ENCODE data around the gene PAX5.

The PAX5 gene

GRCh38 chr9:37011530-37011929 lies 22.5 kb downstream of the PAX5 start:
- no peak for DNase-seq

- no peak for DNase-seq
Observed at GRCh38 chr9:37010976-37011375, 23.1 kb downstream of the PAX5 start.

GRCh38 chr9:37010180-37010579 lies 23.9 kb downstream of the PAX5 start:
- DNase-seq, result no peak

- DNase-seq, result no peak
Observed at GRCh38 chr9:37007295-37007694, 26.8 kb downstream of the PAX5 start.

GRCh38 chr9:37005517-37006140 lies 28.4 kb downstream of the PAX5 start:
- no peak for DNase-seq

GRCh38 chr9:37004424-37004935 lies 29.6 kb downstream of the PAX5 start:
- peak; percentile 23 to 48 for DNase-seq

- no peak for DNase-seq
Observed at GRCh38 chr9:37002413-37003217, 31.5 kb downstream of the PAX5 start.

- no peak for DNase-seq
Observed at GRCh38 chr9:37002036-37002412, 32.0 kb downstream of the PAX5 start.

GRCh38 chr9:37001459-37001858 lies 32.6 kb downstream of the PAX5 start:
- DNase-seq, result no peak

GRCh38 chr9:36999728-37000333 lies 34.2 kb downstream of the PAX5 start:
- DNase-seq, result peak; percentile 7 to 18

- no peak for DNase-seq
Observed at GRCh38 chr9:36997414-36997813, 36.7 kb downstream of the PAX5 start.

GRCh38 chr9:36996706-36997086 lies 37.4 kb downstream of the PAX5 start:
- no peak for DNase-seq

- DNase-seq, result peak; percentile 85 to 88
Observed at GRCh38 chr9:36995927-36996705, 38.0 kb downstream of the PAX5 start.

- no peak for DNase-seq
Observed at GRCh38 chr9:36993933-36994764, 39.9 kb downstream of the PAX5 start.

GRCh38 chr9:36992501-36993316 lies 41.4 kb downstream of the PAX5 start:
- DNase-seq, result no peak

- DNase-seq, result peak; percentile 45 to 49
Observed at GRCh38 chr9:36991516-36992134, 42.4 kb downstream of the PAX5 start.

GRCh38 chr9:36988848-36989247 lies 45.2 kb downstream of the PAX5 start:
- DNase-seq, result no peak

- no peak for DNase-seq
Observed at GRCh38 chr9:36987891-36988290, 46.2 kb downstream of the PAX5 start.

GRCh38 chr9:36987409-36987808 lies 46.7 kb downstream of the PAX5 start:
- DNase-seq, result no peak

- no peak for DNase-seq
Observed at GRCh38 chr9:36986468-36987408, 47.3 kb downstream of the PAX5 start.
